HFFc6 (cell line): Measurements from ENCODE around the gene TERT. TPM values are rescaled to one million over a fixed set of nuclear protein-coding genes. Genes with fewer than 3 reads are reported as not detected.
A peak's percentile ranks its signal among the peaks of the same experiment; 100 is the strongest.
"Not testable (repeated sequence)": the region's sequence is repeated elsewhere in the genome, so short reads cannot be mapped to it uniquely, and the experiment has no call there.

Source experiments
- DNase-seq: peaks from one replicate; pipeline ENCODE4 v3.0.0-alpha.2; 2018
- H3K27ac Mint-ChIP-seq: 2 replicates; pipeline ENCODE4 v1.8.0; 2020; ENCODE audit warnings: mild to moderate bottlenecking, mixed read lengths
- H3K27me3 Mint-ChIP-seq: 2 replicates; pipeline ENCODE4 v1.8.0; 2021; ENCODE audit warnings: mild to moderate bottlenecking, moderate library complexity, mixed read lengths; ENCODE audit not compliant: insufficient read depth
- H3K36me3 Mint-ChIP-seq: 2 replicates; pipeline ENCODE4 v1.8.0; 2021; ENCODE audit warnings: low read depth, mixed read lengths
- H3K4me1 Mint-ChIP-seq: 2 replicates; pipeline ENCODE4 v1.8.0; 2020; ENCODE audit warnings: low read depth, mixed read lengths
- H3K4me3 Mint-ChIP-seq: 2 replicates; pipeline ENCODE4 v1.8.0; 2020; ENCODE audit warnings: mild to moderate bottlenecking, moderate library complexity, mixed read lengths
- H3K9me3 Mint-ChIP-seq: 2 replicates; pipeline ENCODE4 v1.8.0; 2020; ENCODE audit warnings: mild to moderate bottlenecking, mixed read lengths
- total RNA-seq, 6 experiments: library from RNA; stranded (reverse); fragmentation: NEBNext Ultra II Directional; extraction: Animal tissue kit (Norgen Biotek cat#: 25700); gene quantifications; 2 replicates in 1 of 6; 3 replicates in 5 of 6; pipeline ENCODE4 v1.2.3, GENCODE V29; 2021
- TF ChIP-seq, protein P1 (sequence below): fragments of 200-600 bp; sonication (generic); IDR thresholded peaks from 2 replicates; pipeline ENCODE4 v1.5.0; 2021; ENCODE audit warnings: antibody characterized with exemption, mild to moderate bottlenecking

The TERT gene
- total RNA-seq, 6 experiments from 2014 or later, result 2,350 to 4,507 (median 3,883) TPM

DNA sequence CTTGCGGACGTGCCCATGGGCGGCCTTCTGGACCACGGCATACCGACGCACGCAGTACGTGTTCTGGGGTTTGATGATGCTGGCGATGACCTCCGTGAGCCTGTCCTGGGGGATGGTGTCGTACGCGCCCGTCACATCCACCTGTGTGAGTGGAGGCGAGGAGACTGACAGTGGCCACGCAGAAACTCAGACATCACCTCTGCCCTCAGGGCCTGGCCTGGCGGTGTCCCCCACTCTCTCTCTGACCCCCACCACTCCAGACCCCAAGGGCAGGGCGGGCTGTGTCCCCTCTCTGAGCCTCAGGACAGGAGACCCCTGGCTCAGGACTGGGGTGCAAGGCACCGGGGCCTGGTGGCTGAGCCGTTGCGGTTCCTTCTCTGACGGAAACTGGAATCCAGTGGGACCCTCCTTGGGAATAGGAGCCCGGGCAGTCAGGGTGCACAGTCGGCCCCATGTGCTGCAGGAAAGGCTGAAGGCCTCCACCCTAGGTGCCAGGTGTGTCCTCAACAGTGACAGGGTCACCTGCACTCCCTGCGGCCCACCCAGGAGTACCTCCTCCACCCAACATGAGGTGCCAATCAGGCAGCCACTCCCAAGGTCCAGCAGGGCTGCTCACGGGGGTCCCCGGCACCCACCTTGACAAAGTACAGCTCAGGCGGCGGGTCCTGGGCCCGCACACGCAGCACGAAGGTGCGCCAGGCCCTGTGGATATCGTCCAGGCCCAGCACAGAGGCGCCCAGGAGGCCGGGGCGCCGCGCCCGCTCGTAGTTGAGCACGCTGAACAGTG lies 16.0 kb downstream of the TERT start:
- peaks cover 38% of the 10 kb centered on the region for H3K9me3 Mint-ChIP-seq
- H3K27me3 Mint-ChIP-seq, result peaks cover 10% of the 10 kb centered on the region
- no peaks in the 10 kb centered on the region for H3K4me1 Mint-ChIP-seq
- 0 out of 2 replicates have a peak overlapping the region, but pooled peaks have one; percentile 27 for H3K27ac Mint-ChIP-seq
- TF ChIP-seq, protein P1, sequence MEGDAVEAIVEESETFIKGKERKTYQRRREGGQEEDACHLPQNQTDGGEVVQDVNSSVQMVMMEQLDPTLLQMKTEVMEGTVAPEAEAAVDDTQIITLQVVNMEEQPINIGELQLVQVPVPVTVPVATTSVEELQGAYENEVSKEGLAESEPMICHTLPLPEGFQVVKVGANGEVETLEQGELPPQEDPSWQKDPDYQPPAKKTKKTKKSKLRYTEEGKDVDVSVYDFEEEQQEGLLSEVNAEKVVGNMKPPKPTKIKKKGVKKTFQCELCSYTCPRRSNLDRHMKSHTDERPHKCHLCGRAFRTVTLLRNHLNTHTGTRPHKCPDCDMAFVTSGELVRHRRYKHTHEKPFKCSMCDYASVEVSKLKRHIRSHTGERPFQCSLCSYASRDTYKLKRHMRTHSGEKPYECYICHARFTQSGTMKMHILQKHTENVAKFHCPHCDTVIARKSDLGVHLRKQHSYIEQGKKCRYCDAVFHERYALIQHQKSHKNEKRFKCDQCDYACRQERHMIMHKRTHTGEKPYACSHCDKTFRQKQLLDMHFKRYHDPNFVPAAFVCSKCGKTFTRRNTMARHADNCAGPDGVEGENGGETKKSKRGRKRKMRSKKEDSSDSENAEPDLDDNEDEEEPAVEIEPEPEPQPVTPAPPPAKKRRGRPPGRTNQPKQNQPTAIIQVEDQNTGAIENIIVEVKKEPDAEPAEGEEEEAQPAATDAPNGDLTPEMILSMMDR, result no peak
- 0 out of 2 replicates have a peak, but pooled peaks cover 6% of the 10 kb centered on the region for H3K36me3 Mint-ChIP-seq
- peak; percentile 35 for DNase-seq
- peak overlapping the region; percentile 53 for H3K4me3 Mint-ChIP-seq

DNA sequence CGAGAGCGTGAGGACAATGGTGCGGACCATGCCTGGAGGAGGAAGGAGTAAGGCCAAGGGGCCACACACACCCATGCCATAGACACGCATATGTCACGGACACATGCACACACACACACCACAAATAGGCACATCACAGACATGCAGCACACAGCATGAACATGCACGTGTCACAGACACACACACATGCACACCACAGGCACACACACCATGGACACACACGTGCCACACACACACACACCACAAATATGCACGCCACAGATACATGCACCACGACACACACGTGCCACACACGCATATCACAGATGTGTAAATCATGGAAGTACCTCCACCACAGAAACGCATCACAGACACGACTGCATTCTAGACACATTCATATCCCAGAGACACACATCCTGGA lies 16.7 kb downstream of the TERT start:
- TF ChIP-seq, protein P1, result no peak
- Mint-ChIP-seq H3K9me3 (peaks cover 40% of the 10 kb centered on the region), H3K4me3 (no peak overlapping the region; the same call in 1 of the 2 replicates), H3K27me3 (peaks cover 10% of the 10 kb centered on the region), H3K36me3 (0 out of 2 replicates have a peak, but pooled peaks cover 6% of the 10 kb centered on the region), H3K27ac (no peak overlapping the region), H3K4me1 (no peaks in the 10 kb centered on the region)
- DNase-seq, result no peak

DNA sequence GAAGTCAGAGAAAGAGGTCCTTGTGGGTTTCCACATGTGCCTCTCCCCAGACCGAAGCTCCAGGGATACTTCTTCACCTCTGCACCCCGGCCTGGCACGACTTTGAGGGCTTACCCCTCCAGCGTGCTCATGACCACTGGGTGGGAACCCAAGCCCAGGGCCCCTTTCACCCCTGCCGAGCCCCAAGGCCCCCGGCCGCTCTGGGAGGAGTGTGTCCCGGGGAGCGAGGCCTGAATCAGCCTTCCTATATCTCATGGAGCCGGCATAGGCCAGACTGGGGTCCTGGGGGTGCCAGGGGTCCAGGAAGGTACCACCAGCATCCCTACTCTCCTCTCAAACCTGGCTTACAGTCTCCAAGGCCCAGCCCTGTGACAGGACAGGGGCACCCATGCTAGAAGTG lies 17.1 kb downstream of the TERT start:
- 0 out of 2 replicates have a peak, but pooled peaks cover 6% of the 10 kb centered on the region for H3K36me3 Mint-ChIP-seq
- no peak for DNase-seq
- peaks cover 10% of the 10 kb centered on the region for H3K27me3 Mint-ChIP-seq
- H3K4me3 Mint-ChIP-seq, result no peak overlapping the region
- H3K4me1 Mint-ChIP-seq, result no peaks in the 10 kb centered on the region
- H3K27ac Mint-ChIP-seq, result no peak overlapping the region
- peaks cover 40% of the 10 kb centered on the region for H3K9me3 Mint-ChIP-seq
- TF ChIP-seq, protein P1, result no peak

DNA sequence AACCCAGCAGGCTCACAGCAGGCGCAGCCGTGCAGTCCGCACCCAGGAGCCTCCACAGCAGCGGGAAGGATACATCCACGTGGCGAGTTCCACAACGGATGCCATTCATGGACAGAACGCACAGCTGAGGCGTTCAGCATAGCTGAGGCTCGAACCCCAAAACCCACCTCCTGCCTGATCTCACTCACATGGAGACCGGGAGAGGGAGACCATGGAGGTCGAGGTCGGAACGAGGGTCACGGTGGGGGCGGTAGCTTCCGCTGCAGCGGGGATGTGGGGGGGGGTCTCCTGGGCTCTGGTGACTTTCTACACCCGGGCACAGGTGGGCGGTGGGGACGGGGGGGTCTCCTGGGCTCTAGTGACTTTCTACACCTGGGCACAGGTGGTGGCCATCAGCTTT lies 17.5 kb downstream of the TERT start:
- H3K27me3 Mint-ChIP-seq, result peaks cover 10% of the 10 kb centered on the region
- DNase-seq, result no peak
- TF ChIP-seq, protein P1, result no peak
- H3K27ac Mint-ChIP-seq, result no peak overlapping the region
- H3K9me3 Mint-ChIP-seq, result peaks cover 40% of the 10 kb centered on the region
- H3K36me3 Mint-ChIP-seq, result 0 out of 2 replicates have a peak, but pooled peaks cover 6% of the 10 kb centered on the region
- H3K4me3 Mint-ChIP-seq, result no peak overlapping the region
- H3K4me1 Mint-ChIP-seq, result no peaks in the 10 kb centered on the region

- H3K4me3 Mint-ChIP-seq, result no peak overlapping the region
- no peak for DNase-seq
- no peaks in the 10 kb centered on the region for H3K4me1 Mint-ChIP-seq
- H3K27ac Mint-ChIP-seq, result no peak overlapping the region
- 0 out of 2 replicates have a peak, but pooled peaks cover 6% of the 10 kb centered on the region for H3K36me3 Mint-ChIP-seq
- H3K27me3 Mint-ChIP-seq, result peaks cover 6% of the 10 kb centered on the region
- TF ChIP-seq, protein P1, result no peak
- H3K9me3 Mint-ChIP-seq, result peaks cover 43% of the 10 kb centered on the region
Observed at GRCh38 chr5:1276930-1277329, 17.9 kb downstream of the TERT start.

GRCh38 chr5:1275397-1276391 lies 19.2 kb downstream of the TERT start:
- DNase-seq, H3K4me3 Mint-ChIP-seq, H3K27me3 Mint-ChIP-seq, H3K27ac Mint-ChIP-seq, H3K4me1 Mint-ChIP-seq, H3K36me3 Mint-ChIP-seq: not testable (repeated sequence)
- peaks cover 40% of the 10 kb centered on the region for H3K9me3 Mint-ChIP-seq
